ENCODE measurements around the gene CCND3. TPM values are rescaled to one million over a fixed set of nuclear protein-coding genes. Genes with fewer than 3 reads are reported as not detected.

CCND3 gene
- total and polyA plus RNA-seq, 2 of the 8 experiments (the other 6 are each of a cell fraction or from before 2014, with no cell fraction given) = 30.6 to 32.9 TPM

- TF ChIP-seq CTCF (IDR thresholded peaks at IDR 0.05; ENCODE audit: control extremely low read depth in 1 of 3, insufficient read depth in 1 of 3, low read depth in 1 of 3, low read length in 3 of 3) = no peak
- no peak for TF ChIP-seq SIRT6 (IDR thresholded peaks at IDR 0.05; ENCODE audit: low read length)
- TF ChIP-seq GABPA (IDR thresholded peaks at IDR 0.05; ENCODE audit: borderline replicate concordance, insufficient read depth, low read length) = peak; percentile 63
- TF ChIP-seq BRCA1 (IDR thresholded peaks at IDR 0.05; ENCODE audit: low read depth, low read length) = no peak
- TF ChIP-seq HDAC6 (IDR thresholded peaks at IDR 0.05; ENCODE audit: low read depth, low read length) = no peak
- 0 out of 2 replicates have a peak, but pooled peaks have one; percentile 9 for TF ChIP-seq TAF1 (IDR thresholded peaks at IDR 0.05; ENCODE audit: low read depth, low read length)
- no peak for TF ChIP-seq CHD2 (IDR thresholded peaks at IDR 0.05; ENCODE audit: low read length)
- TF ChIP-seq FOSL1 (IDR thresholded peaks at IDR 0.05; ENCODE audit: insufficient read depth, low read depth, low read length) = no peak
- no peak for TF ChIP-seq SP1 (IDR thresholded peaks at IDR 0.05; ENCODE audit: low read depth, low read length)
- no peak for TF ChIP-seq PHF8 (conservative IDR thresholded peaks at IDR 0.05; ENCODE audit: low read depth, low read length)
- TF ChIP-seq YY1 (IDR thresholded peaks at IDR 0.05; ENCODE audit: low read depth, low read length) = no peak
- TF ChIP-seq SUZ12 (IDR thresholded peaks at IDR 0.05; ENCODE audit: low read length) = no peak
- no peak for TF ChIP-seq EP300 (IDR thresholded peaks at IDR 0.05; ENCODE audit: borderline replicate concordance in 1 of 2, low read depth in 2 of 2, low read length in 2 of 2)
- TF ChIP-seq, protein P1, sequence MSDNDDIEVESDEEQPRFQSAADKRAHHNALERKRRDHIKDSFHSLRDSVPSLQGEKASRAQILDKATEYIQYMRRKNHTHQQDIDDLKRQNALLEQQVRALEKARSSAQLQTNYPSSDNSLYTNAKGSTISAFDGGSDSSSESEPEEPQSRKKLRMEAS (IDR thresholded peaks at IDR 0.05) = peak; percentile 79
- TF ChIP-seq JUND (IDR thresholded peaks at IDR 0.05; ENCODE audit: low read length) = no peak
- peak; percentile 74; the same call in 1 of the 2 replicates for TF ChIP-seq RBBP5 (IDR thresholded peaks at IDR 0.05; ENCODE audit: borderline replicate concordance, low read depth, low read length)
- TF ChIP-seq RFX5 (IDR thresholded peaks at IDR 0.05; ENCODE audit: borderline replicate concordance, low read depth, low read length) = no peak
- TF ChIP-seq BCL11A (IDR thresholded peaks at IDR 0.05; ENCODE audit: low read depth in 2 of 2, low read length in 2 of 2) = no peak
- no peak for TF ChIP-seq SAP30 (IDR thresholded peaks at IDR 0.05; ENCODE audit: insufficient read depth, insufficient replicate concordance, low read length)
- TF ChIP-seq TEAD4 (IDR thresholded peaks at IDR 0.05; ENCODE audit: low read depth, low read length) = peak; percentile 55; the same call in 1 of the 2 replicates
Observed at GRCh38 chr6:41941280-41942066, at the start of gene CCND3 (continued).

All from H1 (cell line).